Esophagus muscularis mucosa (tissue), 4 donors: Measurements from ENCODE around the gene TMED3. TPM values are rescaled to one million over a fixed set of nuclear protein-coding genes. Genes with fewer than 3 reads are reported as not detected.

ENCODE experiments used
- DNase-seq: peaks from one replicate; pipeline ENCODE4 v3.0.0-alpha.2; 2017; ENCODE audit errors: extremely low spot score
- H3K27ac ChIP-seq, 4 donors: fragments of 200-600 bp; sonication (generic); replicated peaks in 1 of 4; 1 replicate in 3 of 4; 2 replicates in 1 of 4; pipeline ENCODE4 v1.5.1; 2016 to 2019; ENCODE audit warnings: mild to moderate bottlenecking in 1 of 4
- H3K27me3 ChIP-seq, 4 donors: fragments of 200-600 bp; sonication (generic); one replicate each; pipeline versions ENCODE4 v1.5.1 to v1.6.0; 2016 to 2019
- H3K36me3 ChIP-seq, 4 donors: fragments of 200-600 bp; sonication (generic); one replicate each; pipeline ENCODE4 v1.5.1; 2016 to 2019
- H3K4me1 ChIP-seq, 4 donors: fragments of 200-600 bp; sonication (generic); one replicate each; pipeline ENCODE4 v1.5.1; 2016 to 2019
- H3K4me3 ChIP-seq, 4 donors: fragments of 200-600 bp; sonication (generic); 1 replicate in 2 of 4; 2 replicates in 2 of 4; pipeline ENCODE4 v1.5.1; 2016 to 2019; ENCODE audit warnings: mild to moderate bottlenecking in 4 of 4, moderate library complexity in 1 of 4
- H3K9me3 ChIP-seq, 4 donors: fragments of 200-600 bp; sonication (generic); 1 replicate in 3 of 4; 2 replicates in 1 of 4; pipeline ENCODE4 v1.5.1; 2016 to 2019
- CTCF ChIP-seq, 3 experiments: fragments of 200-600 bp in 2 of 3; fragments of 450-650 bp in 1 of 3; sonication (generic) in 2 of 3; IDR thresholded peaks; one replicate each; pipeline ENCODE4 v1.5.1; 2017 to 2019; ENCODE audit warnings: antibody characterized with exemption in 3 of 3, mild to moderate bottlenecking in 2 of 3, moderate library complexity in 1 of 3
- EP300 ChIP-seq: sonication (generic); formaldehyde crosslinking; IDR thresholded peaks from one replicate; pipeline ENCODE4 v1.6.1; 2017; ENCODE audit warnings: antibody characterized with exemption
- POLR2A ChIP-seq: fragments of 450-650 bp; IDR thresholded peaks from one replicate; pipeline ENCODE4 v1.6.1; 2017; ENCODE audit warnings: antibody characterized with exemption, moderate library complexity, mild to moderate bottlenecking, low read depth
- POLR2AphosphoS5 ChIP-seq, 2 donors: sonication (generic); formaldehyde crosslinking; IDR thresholded peaks; one replicate each; pipeline ENCODE4 v1.6.1; 2017; ENCODE audit warnings: antibody characterized with exemption in 2 of 2
- WGBS: methylation state at CpG from one replicate; pipeline ENCODE4 v1.1.5; 2018; 5-methylcytosine and 5-hydroxymethylcytosine counted together
- intact Hi-C: fragments of 100-400 bp; cut with DNase I; formaldehyde crosslinking; loops from one replicate; pipeline ENCODE4 v1.15.1; 2023
- total RNA-seq, 4 donors: library from RNA; depleted of rRNA; stranded (reverse); fragments of >200 nt; gene quantifications; one replicate each; pipeline versions ENCODE4 v1.1.0 to v1.2.1, GENCODE V29; 2016

TMED3 gene
- total RNA-seq, 4 donors from 2014 or later = 17.9 to 26.5 (median 23.5) TPM

DNA sequence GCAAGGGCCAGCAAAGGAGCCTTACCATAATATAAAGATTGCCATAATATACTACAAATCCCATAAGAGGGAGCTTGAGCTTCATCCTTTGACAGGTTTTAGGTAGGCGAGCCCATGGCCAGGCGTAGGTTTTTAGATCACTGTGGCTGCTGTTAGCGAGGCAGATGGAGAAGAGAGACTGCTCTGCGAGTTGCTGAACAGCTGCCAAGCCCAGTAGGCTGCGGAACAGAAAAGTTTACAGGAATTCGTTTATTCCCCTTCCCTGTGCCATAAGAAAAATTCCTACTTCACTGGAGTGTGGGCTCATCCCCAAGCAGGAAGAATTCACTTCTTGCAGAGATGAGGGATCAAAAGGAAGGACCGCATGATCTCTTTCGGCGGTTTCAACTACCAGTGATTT, 30.5 kb downstream of the TMED3 start:
- WGBS = 50% methylated on average over 9 of the region's 9 CpGs
- H3K4me1 ChIP-seq = peaks cover 0 to 5% (median 0%) of the 10 kb centered on the region in 4 donors
- H3K27me3 ChIP-seq = no peaks in the 10 kb centered on the region
- DNase-seq = no peak
- no peaks in the 10 kb centered on the region for H3K9me3 ChIP-seq
- no peak overlapping the region for H3K27ac ChIP-seq
- intact Hi-C loops = no loop called here
- TF ChIP-seq POLR2AphosphoS5 (IDR thresholded peaks at IDR 0.05) (no peak), POLR2A (no peak), CTCF (IDR thresholded peaks at IDR 0.05) (no peak), EP300 (no peak)
- no peaks in the 10 kb centered on the region for H3K36me3 ChIP-seq
- no peak overlapping the region for H3K4me3 ChIP-seq

GRCh38 chr15:79349525-79349924, 38.6 kb downstream of the TMED3 start:
- no peak overlapping the region for H3K4me3 ChIP-seq
- H3K27me3 ChIP-seq = no peaks in the 10 kb centered on the region
- TF ChIP-seq CTCF (IDR thresholded peaks at IDR 0.05) (no peak), POLR2A (no peak)
- intact Hi-C loops = no loop called here
- no peaks in the 10 kb centered on the region for H3K4me1 ChIP-seq
- no peaks in the 10 kb centered on the region for H3K9me3 ChIP-seq
- DNase-seq = no peak
- 86% methylated on average over 4 of the region's 4 CpGs for WGBS
- no peak overlapping the region for H3K27ac ChIP-seq
- H3K36me3 ChIP-seq = no peaks in the 10 kb centered on the region

GRCh38 chr15:79352206-79352605, 41.3 kb downstream of the TMED3 start:
- Histone ChIP-seq H3K4me1 (no peaks in the 10 kb centered on the region), H3K36me3 (no peaks in the 10 kb centered on the region), H3K4me3 (no peak overlapping the region), H3K27me3 (no peaks in the 10 kb centered on the region), H3K9me3 (no peaks in the 10 kb centered on the region), H3K27ac (no peak overlapping the region)
- TF ChIP-seq POLR2A (no peak), EP300 (no peak), CTCF (IDR thresholded peaks at IDR 0.05) (no peak), POLR2AphosphoS5 (IDR thresholded peaks at IDR 0.05) (no peak)
- DNase-seq = no peak
- WGBS = 94% methylated on average over 1 of the region's 1 CpG
- intact Hi-C loops = no loop called here

DNA sequence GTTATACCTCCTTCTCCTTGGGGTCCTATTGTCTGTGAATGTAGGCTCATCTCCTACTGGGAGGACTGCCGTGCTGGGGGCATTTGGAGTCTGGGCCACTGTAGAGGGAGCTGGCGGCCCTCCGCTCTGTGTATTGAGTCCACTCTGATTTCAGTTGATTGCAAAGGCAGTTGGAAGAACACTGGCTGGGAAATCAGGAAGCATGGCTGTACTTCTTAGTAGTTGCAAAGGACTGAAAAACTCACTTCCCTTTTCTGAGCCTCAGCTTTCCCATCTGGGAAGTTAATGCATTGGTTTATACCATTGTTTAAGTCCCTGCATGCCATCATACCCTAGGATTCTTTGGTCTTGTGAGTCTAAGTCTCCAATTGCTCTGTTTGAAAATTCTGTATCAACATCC, 46.7 kb downstream of the TMED3 start:
- TF ChIP-seq POLR2A = no peak
- TF ChIP-seq CTCF (IDR thresholded peaks at IDR 0.05) = no peak
- no peak for TF ChIP-seq POLR2AphosphoS5 (IDR thresholded peaks at IDR 0.05)
- no peak for TF ChIP-seq EP300
- Histone ChIP-seq H3K36me3 (no peaks in the 10 kb centered on the region), H3K4me3 (no peak overlapping the region), H3K4me1 (no peaks in the 10 kb centered on the region), H3K27me3 (no peaks in the 10 kb centered on the region), H3K9me3 (no peaks in the 10 kb centered on the region), H3K27ac (no peak overlapping the region)
- intact Hi-C loops = no loop called here
- 100% methylated on average over 3 of the region's 3 CpGs for WGBS
- DNase-seq = peak; percentile 39

GRCh38 chr15:79358069-79358468, 47.2 kb downstream of the TMED3 start:
- intact Hi-C loops = no loop called here
- DNase-seq = peak; percentile 77
- H3K9me3 ChIP-seq = no peaks in the 10 kb centered on the region
- TF ChIP-seq CTCF (IDR thresholded peaks at IDR 0.05) (no peak), EP300 (no peak), POLR2AphosphoS5 (IDR thresholded peaks at IDR 0.05) (no peak), POLR2A (no peak)
- H3K36me3 ChIP-seq = no peaks in the 10 kb centered on the region
- 87% methylated on average over 3 of the region's 3 CpGs for WGBS
- H3K27ac ChIP-seq = no peak overlapping the region
- no peak overlapping the region for H3K4me3 ChIP-seq
- H3K4me1 ChIP-seq = no peaks in the 10 kb centered on the region
- no peaks in the 10 kb centered on the region for H3K27me3 ChIP-seq
